T-helper 2 cell treated with Interferon-gamma antibody and Interleukin-4, amounts not matched to agents 5 μg/mL and 100 μg/mL, for 36 hours (primary cell): ENCODE measurements around the gene SGIP1.
A peak's percentile ranks its signal among the peaks of the same experiment; 100 is the strongest.

Experiments used
- DNase-seq: peaks from one replicate; pipeline ENCODE4 v3.0.0; 2021; ENCODE audit warnings: low spot score
- H3K27ac Mint-ChIP-seq: one replicate; pipeline ENCODE4 v1.8.0; 2021; ENCODE audit warnings: mild to moderate bottlenecking, mixed read lengths
- H3K27me3 Mint-ChIP-seq: one replicate; pipeline ENCODE4 v1.8.0; 2021; ENCODE audit warnings: low read depth, mixed read lengths
- H3K36me3 Mint-ChIP-seq: one replicate; pipeline ENCODE4 v1.8.0; 2021; ENCODE audit warnings: low read depth, mixed read lengths
- H3K4me1 Mint-ChIP-seq: one replicate; pipeline ENCODE4 v1.8.0; 2021; ENCODE audit warnings: low read depth, mixed read lengths
- H3K4me3 Mint-ChIP-seq: one replicate; pipeline ENCODE4 v1.8.0; 2022; ENCODE audit warnings: mild to moderate bottlenecking, moderate library complexity, mixed read lengths
- H3K9me3 Mint-ChIP-seq: one replicate; pipeline ENCODE4 v1.8.0; 2021; ENCODE audit warnings: mixed read lengths

Gene SGIP1

DNA sequence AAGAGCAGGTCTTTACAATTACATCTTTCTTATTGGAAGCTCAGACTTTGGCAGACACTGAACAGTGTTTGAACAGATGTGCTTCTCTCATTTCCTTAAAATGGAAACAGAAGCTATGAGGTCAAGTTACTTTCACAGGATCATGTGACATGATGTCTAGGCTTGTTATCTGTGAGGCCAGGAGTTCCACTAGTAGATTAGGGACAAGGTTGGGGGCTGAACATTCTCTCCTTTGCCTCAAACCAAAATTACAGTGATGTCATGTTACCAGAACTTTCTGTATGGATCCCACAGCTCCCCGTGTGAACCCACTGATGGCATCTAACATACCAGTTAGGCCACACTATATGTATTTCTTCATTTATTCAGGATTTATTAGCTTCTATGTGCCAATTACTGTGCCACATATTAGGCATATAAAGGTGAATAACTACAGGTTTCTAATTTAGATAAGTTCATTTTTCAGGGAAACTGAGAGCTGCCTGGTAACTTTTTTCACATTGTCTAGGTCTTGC is 224.3 kb downstream of the SGIP1 start:
- no peaks in the 10 kb centered on the region for H3K36me3 Mint-ChIP-seq
- H3K9me3 Mint-ChIP-seq: no peaks in the 10 kb centered on the region
- H3K4me1 Mint-ChIP-seq: peaks cover 2% of the 10 kb centered on the region
- DNase-seq: no peak
- no peak overlapping the region for H3K27ac Mint-ChIP-seq
- H3K4me3 Mint-ChIP-seq: no peak overlapping the region
- H3K27me3 Mint-ChIP-seq: peaks cover 25% of the 10 kb centered on the region

GRCh38 chr1:66760506-66760905 is 226.6 kb downstream of the SGIP1 start:
- Mint-ChIP-seq H3K36me3 (no peaks in the 10 kb centered on the region), H3K9me3 (no peaks in the 10 kb centered on the region)

DNA sequence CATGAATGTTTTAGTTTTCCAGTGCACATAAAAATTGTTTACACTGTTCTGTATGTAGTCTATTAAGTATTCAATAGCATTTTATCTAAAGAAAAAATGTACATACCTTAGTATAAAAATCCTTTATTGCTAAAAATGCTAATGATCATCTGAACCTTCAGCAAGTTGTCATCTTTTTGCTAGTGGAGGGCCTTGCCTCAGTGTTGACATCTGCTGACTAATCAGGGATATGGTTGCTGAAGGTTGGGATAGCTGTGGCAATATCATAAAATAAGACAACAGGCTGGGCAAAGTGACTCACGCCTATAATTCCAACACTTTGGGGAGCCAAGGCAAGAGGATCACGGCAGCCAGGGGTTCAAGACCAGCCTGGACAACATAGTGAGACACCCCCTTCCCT is 227.3 kb downstream of the SGIP1 start:
- H3K27me3 Mint-ChIP-seq: peaks cover 10% of the 10 kb centered on the region
- no peak overlapping the region for H3K27ac Mint-ChIP-seq
- peaks cover 2% of the 10 kb centered on the region for H3K4me1 Mint-ChIP-seq
- H3K4me3 Mint-ChIP-seq: no peak overlapping the region
- H3K36me3 Mint-ChIP-seq: no peaks in the 10 kb centered on the region
- DNase-seq: no peak
- H3K9me3 Mint-ChIP-seq: no peaks in the 10 kb centered on the region

More at GRCh38 chr1:66760506-66760905, 226.6 kb downstream of the SGIP1 start:
- DNase-seq: no peak
- peaks cover 2% of the 10 kb centered on the region for H3K4me1 Mint-ChIP-seq
- H3K27ac Mint-ChIP-seq: no peak overlapping the region
- peaks cover 10% of the 10 kb centered on the region for H3K27me3 Mint-ChIP-seq
- no peak overlapping the region for H3K4me3 Mint-ChIP-seq

- DNase-seq: no peak
Observed at GRCh38 chr1:66764994-66765578, 231.1 kb downstream of the SGIP1 start.

GRCh38 chr1:66767626-66768025 is 233.7 kb downstream of the SGIP1 start:
- no peaks in the 10 kb centered on the region for H3K36me3 Mint-ChIP-seq
- no peaks in the 10 kb centered on the region for H3K27me3 Mint-ChIP-seq
- H3K9me3 Mint-ChIP-seq: no peaks in the 10 kb centered on the region
- no peak overlapping the region for H3K4me3 Mint-ChIP-seq
- no peak overlapping the region for H3K27ac Mint-ChIP-seq
- peaks cover 23% of the 10 kb centered on the region for H3K4me1 Mint-ChIP-seq
- no peak for DNase-seq

More at GRCh38 chr1:66764994-66765578, 231.1 kb downstream of the SGIP1 start:
- H3K27ac Mint-ChIP-seq: no peak overlapping the region
- no peak overlapping the region for H3K4me3 Mint-ChIP-seq
- peaks cover under 1% of the 10 kb centered on the region for H3K27me3 Mint-ChIP-seq
- H3K36me3 Mint-ChIP-seq: no peaks in the 10 kb centered on the region
- H3K9me3 Mint-ChIP-seq: no peaks in the 10 kb centered on the region
- peaks cover 15% of the 10 kb centered on the region for H3K4me1 Mint-ChIP-seq

DNA sequence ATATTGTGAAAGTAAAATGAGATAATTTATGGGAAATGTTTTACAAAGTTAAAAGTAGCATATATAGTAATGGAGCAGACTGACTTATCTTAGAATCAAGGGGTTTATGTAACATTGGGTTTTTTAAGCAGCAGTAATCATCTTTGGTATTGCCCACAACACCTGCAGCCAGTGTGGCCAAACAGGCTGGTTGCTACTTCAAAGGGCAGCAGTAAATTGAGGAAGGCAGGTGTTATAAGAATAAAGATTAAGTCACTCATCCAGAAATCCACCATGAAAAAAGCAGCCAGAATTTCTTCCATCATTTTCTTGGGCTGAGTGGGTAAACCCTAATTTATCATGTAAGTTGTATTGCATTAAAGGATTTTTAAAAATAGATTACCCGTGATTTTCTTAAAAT is 235.0 kb downstream of the SGIP1 start:
- Mint-ChIP-seq H3K4me1 (peaks cover 23% of the 10 kb centered on the region), H3K27me3 (no peaks in the 10 kb centered on the region), H3K27ac (peak overlapping the region; percentile 12), H3K9me3 (no peaks in the 10 kb centered on the region), H3K4me3 (peak overlapping the region; percentile 64), H3K36me3 (no peaks in the 10 kb centered on the region)
- DNase-seq: no peak

DNA sequence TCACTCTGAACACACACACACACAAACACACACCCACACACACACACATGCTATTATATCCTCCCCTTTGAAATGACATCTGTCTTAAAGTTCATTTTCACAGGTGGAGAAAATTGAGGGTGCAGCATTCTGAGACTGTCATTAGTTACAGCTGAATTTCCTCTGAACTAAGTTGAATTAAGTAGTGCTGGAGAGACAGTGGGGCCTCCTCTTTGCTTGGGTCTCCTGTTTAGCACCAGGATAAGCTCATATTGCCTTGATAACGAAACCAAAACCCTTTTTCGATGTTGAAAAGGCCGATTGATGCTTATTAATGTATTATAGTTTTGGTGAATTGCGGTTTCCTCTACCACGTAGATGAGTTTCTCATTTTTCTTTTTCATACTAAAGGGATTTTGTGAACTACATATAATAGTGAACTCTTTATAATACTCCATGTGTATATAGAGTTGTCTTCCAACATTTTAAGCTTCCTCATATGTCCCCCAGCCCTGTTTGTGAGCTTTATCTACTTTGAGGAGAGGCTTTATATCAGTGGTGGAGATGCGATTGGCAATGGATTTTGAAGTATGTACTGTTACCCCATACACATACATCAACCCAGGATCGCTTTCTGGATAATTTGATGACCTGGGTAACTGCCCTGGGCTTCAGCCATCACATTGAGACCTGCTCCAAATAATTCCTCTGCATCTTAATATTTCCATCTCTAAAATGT is 235.7 kb downstream of the SGIP1 start:
- no peaks in the 10 kb centered on the region for H3K27me3 Mint-ChIP-seq
- peak overlapping the region; percentile 64 for H3K4me3 Mint-ChIP-seq

DNA sequence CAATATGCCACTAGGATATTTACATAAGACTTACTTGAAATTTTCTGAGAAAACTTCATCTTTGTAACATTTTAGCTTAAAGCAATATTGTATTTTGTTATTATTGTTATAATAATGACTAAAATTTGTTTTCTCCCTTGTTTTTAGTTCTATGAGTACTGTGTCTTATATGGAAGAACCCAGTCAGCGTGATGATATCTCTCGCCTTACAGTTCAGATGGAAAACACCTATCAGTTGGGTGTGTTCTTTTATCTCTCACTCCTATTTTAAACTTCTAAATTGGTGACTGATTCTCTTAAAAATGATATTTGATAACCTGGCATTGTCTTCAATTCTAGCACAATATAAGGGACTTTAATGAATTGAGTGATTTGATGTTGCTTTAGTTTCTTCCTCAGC is 236.3 kb downstream of the SGIP1 start:
- Mint-ChIP-seq H3K4me1 (peaks cover 23% of the 10 kb centered on the region), H3K27me3 (no peaks in the 10 kb centered on the region), H3K9me3 (no peaks in the 10 kb centered on the region), H3K36me3 (no peaks in the 10 kb centered on the region), H3K4me3 (peak overlapping the region; percentile 64), H3K27ac (peak overlapping the region; percentile 23)
- DNase-seq: no peak

More for the DNA sequence above, 235.7 kb downstream of the SGIP1 start:
- H3K36me3 Mint-ChIP-seq: no peaks in the 10 kb centered on the region
- peak overlapping the region; percentile 48 for H3K27ac Mint-ChIP-seq
- no peak for DNase-seq
- no peaks in the 10 kb centered on the region for H3K9me3 Mint-ChIP-seq
- peaks cover 23% of the 10 kb centered on the region for H3K4me1 Mint-ChIP-seq

- Mint-ChIP-seq H3K36me3 (no peaks in the 10 kb centered on the region), H3K27ac (no peak overlapping the region), H3K27me3 (no peaks in the 10 kb centered on the region), H3K9me3 (no peaks in the 10 kb centered on the region), H3K4me1 (peaks cover 23% of the 10 kb centered on the region), H3K4me3 (peak overlapping the region; percentile 28)
- DNase-seq: no peak
Observed at GRCh38 chr1:66770694-66771093, 236.7 kb downstream of the SGIP1 start.

GRCh38 chr1:66773227-66773626 is 239.3 kb downstream of the SGIP1 start:
- H3K36me3 Mint-ChIP-seq: no peaks in the 10 kb centered on the region
- no peak overlapping the region for H3K27ac Mint-ChIP-seq
- H3K4me1 Mint-ChIP-seq: peaks cover 22% of the 10 kb centered on the region
- H3K4me3 Mint-ChIP-seq: no peak overlapping the region
- H3K9me3 Mint-ChIP-seq: no peaks in the 10 kb centered on the region
- no peak for DNase-seq
- H3K27me3 Mint-ChIP-seq: no peaks in the 10 kb centered on the region

- DNase-seq: no peak
- no peaks in the 10 kb centered on the region for H3K36me3 Mint-ChIP-seq
- no peak overlapping the region for H3K4me3 Mint-ChIP-seq
- peaks cover 14% of the 10 kb centered on the region for H3K4me1 Mint-ChIP-seq
- H3K9me3 Mint-ChIP-seq: no peaks in the 10 kb centered on the region
- H3K27me3 Mint-ChIP-seq: peaks cover 5% of the 10 kb centered on the region
- H3K27ac Mint-ChIP-seq: no peak overlapping the region
Observed at GRCh38 chr1:66774438-66774837, 240.5 kb downstream of the SGIP1 start.

DNA sequence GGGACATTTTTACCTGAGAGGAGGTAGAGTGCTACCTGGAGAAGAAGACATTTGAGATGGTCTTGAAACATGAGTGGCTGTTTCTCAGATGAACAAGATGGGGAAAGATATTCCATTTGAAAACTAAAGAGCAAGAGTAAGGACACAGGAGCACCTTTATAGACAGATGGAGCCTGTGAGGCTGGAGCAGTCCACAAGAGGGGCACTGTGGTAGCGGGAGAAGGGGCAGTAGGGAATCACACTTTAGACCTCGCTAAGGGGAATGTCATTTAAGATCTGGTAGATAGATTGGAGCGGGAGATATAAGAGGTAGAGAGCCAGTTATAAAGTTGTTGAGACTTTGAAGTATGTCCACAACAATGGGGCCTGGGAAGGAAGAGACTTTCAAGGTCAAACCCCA is 241.7 kb downstream of the SGIP1 start:
- Mint-ChIP-seq H3K27me3 (peaks cover 6% of the 10 kb centered on the region), H3K4me3 (no peak overlapping the region)
- DNase-seq: no peak

GRCh38 chr1:66777831-66778230 is 243.9 kb downstream of the SGIP1 start:
- Mint-ChIP-seq H3K36me3 (no peaks in the 10 kb centered on the region), H3K4me3 (no peak overlapping the region), H3K27ac (no peak overlapping the region), H3K9me3 (no peaks in the 10 kb centered on the region), H3K27me3 (peaks cover 6% of the 10 kb centered on the region), H3K4me1 (peaks cover 2% of the 10 kb centered on the region)
- DNase-seq: no peak

More for the DNA sequence above, 241.7 kb downstream of the SGIP1 start:
- H3K4me1 Mint-ChIP-seq: peaks cover 6% of the 10 kb centered on the region
- no peaks in the 10 kb centered on the region for H3K9me3 Mint-ChIP-seq
- H3K36me3 Mint-ChIP-seq: no peaks in the 10 kb centered on the region
- no peak overlapping the region for H3K27ac Mint-ChIP-seq

DNA sequence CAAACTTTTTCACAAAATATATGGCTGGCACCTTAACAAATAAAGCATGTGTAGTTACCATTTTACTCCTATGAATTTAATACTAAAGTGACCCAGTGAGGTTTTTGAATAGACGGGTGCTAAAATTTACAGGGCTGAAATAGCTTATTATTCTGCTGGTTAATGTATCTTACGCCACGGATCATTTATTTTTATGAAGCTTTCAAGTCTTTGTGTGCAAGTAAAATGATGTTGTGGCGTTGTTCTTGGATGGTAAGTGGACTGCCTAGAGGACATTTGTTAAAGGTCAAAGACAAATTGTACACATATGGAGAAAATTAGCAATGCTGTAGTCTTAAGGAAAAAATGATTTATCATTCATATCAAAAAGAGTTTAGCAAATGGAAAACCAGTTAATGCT is 244.3 kb downstream of the SGIP1 start:
- peaks cover 2% of the 10 kb centered on the region for H3K4me1 Mint-ChIP-seq
- H3K4me3 Mint-ChIP-seq: no peak overlapping the region
- H3K27me3 Mint-ChIP-seq: peaks cover 6% of the 10 kb centered on the region
- no peak overlapping the region for H3K27ac Mint-ChIP-seq
- H3K9me3 Mint-ChIP-seq: no peaks in the 10 kb centered on the region
- no peak for DNase-seq
- H3K36me3 Mint-ChIP-seq: no peaks in the 10 kb centered on the region
